Vagina (tissue), 1 donor: ENCODE measurements around the gene SLC6A4. TPM values are rescaled to one million over a fixed set of nuclear protein-coding genes. Genes with fewer than 3 reads are reported as not detected.

Experiments
- small RNA-seq: library from RNA; depleted of rRNA; stranded (forward); fragments of <200 nt; gene quantifications from one replicate; pipeline ENCODE3, GENCODE V24; 2016
- total RNA-seq: library from RNA; depleted of rRNA; stranded (reverse); fragments of >200 nt; gene quantifications from one replicate; pipeline ENCODE4 v1.2.3, GENCODE V29; 2016

SLC6A4 gene
- total RNA-seq, 1 donor from 2014 or later: 0.98 TPM

Small RNAs within 50 kb of the gene (small RNA-seq; reads per million reads assigned to genes)
- gene RF00154: 16.2 reads per million, percentile 94 among the genes with 10 or more reads in this experiment

Other genes starting within 250 kb of the SLC6A4 start
- 17.4 TPM for gene NSRP1, start 118.9 kb downstream of the SLC6A4 start, total RNA-seq
- 44.2 TPM for gene BLMH, start 56.2 kb upstream of the SLC6A4 start, total RNA-seq
- gene TMIGD1, start 98.4 kb upstream of the SLC6A4 start, total RNA-seq: not detected
- 56.5 TPM for gene CPD, start 143.2 kb upstream of the SLC6A4 start, total RNA-seq
- 15.0 TPM for gene GOSR1, start 241.7 kb upstream of the SLC6A4 start, total RNA-seq